ENCODE measurements around the gene AP5Z1. TPM values are rescaled to one million over a fixed set of nuclear protein-coding genes. Genes with fewer than 3 reads are reported as not detected.

The AP5Z1 gene
- total and polyA plus RNA-seq, 2 experiments from 2014 or later = 31.2 to 44.5 TPM

DNA sequence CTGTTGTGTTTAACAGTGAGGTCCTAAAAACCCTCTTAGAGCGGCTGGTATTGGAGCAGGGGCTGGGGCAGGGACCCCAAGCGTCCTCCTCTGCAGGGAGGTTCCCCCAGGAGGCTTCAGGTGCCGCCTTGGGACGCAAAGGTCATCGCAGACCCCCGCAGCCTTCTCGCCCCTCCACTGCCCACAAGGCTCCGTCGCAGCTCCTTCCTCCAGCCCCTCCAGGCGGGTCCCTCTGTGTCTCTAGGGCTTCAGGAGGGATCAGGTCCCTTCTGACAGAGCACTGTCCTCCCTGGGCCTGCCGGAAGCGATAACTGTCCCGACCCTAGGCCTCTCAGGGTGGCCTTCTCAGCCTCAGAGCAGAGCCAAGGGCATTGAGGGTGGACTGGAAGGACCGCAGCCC is 26.1 kb upstream of the AP5Z1 start:
- Histone ChIP-seq H2AFZ (no peak overlapping the region), H3K79me2 (ENCODE audit: insufficient read depth) (peaks cover 82% of the 10 kb centered on the region), H3K4me3 (no peak overlapping the region), H3K9me2 (ENCODE audit: insufficient read depth) (no peaks in the 10 kb centered on the region), H3K4me1 (ENCODE audit: insufficient read depth) (peaks cover 14% of the 10 kb centered on the region), H3K27ac (no peak overlapping the region), H4K20me1 (ENCODE audit: insufficient read depth) (no peaks in the 10 kb centered on the region), H3K9ac (no peak overlapping the region), H3F3A (ENCODE audit: insufficient read depth) (peaks cover 34% of the 10 kb centered on the region), H3K36me3 (ENCODE audit: low read depth) (peaks cover 8% of the 10 kb centered on the region; the same call in 1 of the 2 replicates), H3K9me3 (ENCODE audit: low read depth) (no peaks in the 10 kb centered on the region), H3K4me2 (ENCODE audit: unreplicated experiment) (no peak overlapping the region), H3K27me3 (replicated peaks; ENCODE audit: insufficient read depth) (no peaks in the 10 kb centered on the region)
- in situ Hi-C loops (cut with MboI) = no loop called here
- TF ChIP-seq EZH2 (IDR thresholded peaks at IDR 0.05; ENCODE audit: insufficient read depth, poor library complexity, severe bottlenecking) (no peak), EZH2phosphoT487 (IDR thresholded peaks at IDR 0.05; ENCODE audit: insufficient read depth, low read depth) (no peak)
- WGBS, 2 experiments (ENCODE audit: low coverage in 1 of 2, low lambda C conversion rate in 2 of 2, missing lambda C conversion rate in 2 of 2) = 94 to 98% methylated on average over 14 of the region's 14 CpGs
- no peak for DNase-seq

DNA sequence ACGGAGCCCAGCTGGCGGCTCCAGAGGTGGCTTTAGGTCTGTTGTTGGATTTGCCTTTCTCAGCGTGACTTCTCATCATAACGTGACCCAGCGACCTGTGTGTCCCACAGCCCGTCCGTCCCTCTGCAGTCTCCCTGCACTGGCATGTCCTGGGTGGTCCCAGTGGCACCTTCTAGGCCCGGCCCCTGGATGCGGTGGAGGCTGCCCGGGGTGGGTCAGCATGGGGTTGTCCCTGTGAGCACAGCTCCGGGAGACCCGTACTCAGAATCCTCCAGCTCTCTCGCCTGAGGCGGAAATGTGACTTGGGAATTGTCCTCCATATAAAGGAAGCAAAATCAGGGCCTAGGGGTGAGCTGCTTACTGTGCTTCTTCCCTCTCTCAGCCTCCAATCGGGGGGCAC is 25.6 kb upstream of the AP5Z1 start:
- no peaks in the 10 kb centered on the region for H3K9me3 ChIP-seq (ENCODE audit: low read depth)
- peaks cover 31% of the 10 kb centered on the region for H3F3A ChIP-seq (ENCODE audit: insufficient read depth)
- no peaks in the 10 kb centered on the region for H4K20me1 ChIP-seq (ENCODE audit: insufficient read depth)
- H3K9me2 ChIP-seq (ENCODE audit: insufficient read depth) = no peaks in the 10 kb centered on the region
- no peak overlapping the region for H3K27ac ChIP-seq
- in situ Hi-C loops (cut with MboI) = no loop called here
- H2AFZ ChIP-seq = no peak overlapping the region
- no peak overlapping the region for H3K4me2 ChIP-seq (ENCODE audit: unreplicated experiment)
- no peak overlapping the region for H3K4me3 ChIP-seq
- H3K4me1 ChIP-seq (ENCODE audit: insufficient read depth) = peaks cover 10% of the 10 kb centered on the region
- peaks cover 85% of the 10 kb centered on the region for H3K79me2 ChIP-seq (ENCODE audit: insufficient read depth)
- peaks cover 8% of the 10 kb centered on the region; the same call in 1 of the 2 replicates for H3K36me3 ChIP-seq (ENCODE audit: low read depth)
- 90 to 94% methylated on average over 15 of the region's 15 CpGs for WGBS, 2 experiments (ENCODE audit: low coverage in 1 of 2, low lambda C conversion rate in 2 of 2, missing lambda C conversion rate in 2 of 2)
- no peak for DNase-seq
- TF ChIP-seq EZH2phosphoT487 (IDR thresholded peaks at IDR 0.05; ENCODE audit: insufficient read depth, low read depth) (no peak), EZH2 (IDR thresholded peaks at IDR 0.05; ENCODE audit: insufficient read depth, poor library complexity, severe bottlenecking) (no peak)
- no peaks in the 10 kb centered on the region for H3K27me3 ChIP-seq (replicated peaks; ENCODE audit: insufficient read depth)
- no peak overlapping the region for H3K9ac ChIP-seq

DNA sequence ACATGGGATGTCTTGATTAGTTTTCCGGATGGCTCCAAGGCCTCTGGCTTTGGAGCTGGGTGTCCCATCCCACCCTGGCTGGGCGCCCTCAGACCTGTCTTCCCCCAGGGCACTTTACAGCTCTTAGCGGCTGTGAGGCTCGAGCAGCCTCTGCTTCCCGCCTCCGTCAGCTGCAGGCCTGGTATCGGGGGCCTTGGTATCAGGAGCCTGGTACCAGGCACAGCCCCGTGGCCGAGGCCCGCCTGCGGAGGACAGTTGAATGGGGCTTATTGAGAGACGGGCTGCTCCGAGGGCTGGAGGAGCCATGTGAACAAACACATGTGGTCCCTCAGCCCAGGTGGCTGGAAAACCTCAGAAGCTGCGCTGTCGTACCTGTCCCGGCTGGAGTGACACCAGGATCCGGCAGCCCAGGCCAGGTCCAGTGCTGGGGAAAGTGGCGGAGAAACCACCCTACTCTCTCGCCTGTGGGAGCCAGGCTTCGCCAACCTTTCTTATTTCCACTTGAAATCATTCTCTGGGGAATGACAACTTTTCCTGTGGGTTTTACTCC is 23.9 kb upstream of the AP5Z1 start:
- DNase-seq = no peak
- Histone ChIP-seq H4K20me1 (ENCODE audit: insufficient read depth) (no peaks in the 10 kb centered on the region), H3K27me3 (replicated peaks; ENCODE audit: insufficient read depth) (no peaks in the 10 kb centered on the region), H3K9me3 (ENCODE audit: low read depth) (no peaks in the 10 kb centered on the region), H3K79me2 (ENCODE audit: insufficient read depth) (peaks cover 97% of the 10 kb centered on the region), H3F3A (ENCODE audit: insufficient read depth) (peaks cover 19% of the 10 kb centered on the region), H2AFZ (no peak overlapping the region), H3K9ac (no peak overlapping the region), H3K4me1 (ENCODE audit: insufficient read depth) (peaks cover 3% of the 10 kb centered on the region; the same call in 1 of the 2 replicates), H3K4me3 (no peak overlapping the region), H3K36me3 (ENCODE audit: low read depth) (peaks cover 16% of the 10 kb centered on the region; the same call in 1 of the 2 replicates), H3K4me2 (ENCODE audit: unreplicated experiment) (no peak overlapping the region), H3K9me2 (ENCODE audit: insufficient read depth) (no peaks in the 10 kb centered on the region), H3K27ac (no peak overlapping the region)
- no peak for TF ChIP-seq EZH2phosphoT487 (IDR thresholded peaks at IDR 0.05; ENCODE audit: insufficient read depth, low read depth)
- TF ChIP-seq EZH2 (IDR thresholded peaks at IDR 0.05; ENCODE audit: insufficient read depth, poor library complexity, severe bottlenecking) = no peak
- 91 to 92% methylated on average over 17 to 20 of the region's 20 CpGs for WGBS, 2 experiments (ENCODE audit: low coverage in 1 of 2, low lambda C conversion rate in 2 of 2, missing lambda C conversion rate in 2 of 2)
- in situ Hi-C loops (cut with MboI) = no loop called here

GRCh38 chr7:4753598-4754432 is 21.6 kb upstream of the AP5Z1 start:
- no peaks in the 10 kb centered on the region for H4K20me1 ChIP-seq (ENCODE audit: insufficient read depth)
- no peak overlapping the region for H3K9ac ChIP-seq
- peaks cover 29% of the 10 kb centered on the region; the same call in 1 of the 2 replicates for H3K36me3 ChIP-seq (ENCODE audit: low read depth)
- no peaks in the 10 kb centered on the region for H3K9me2 ChIP-seq (ENCODE audit: insufficient read depth)
- no peaks in the 10 kb centered on the region for H3K4me1 ChIP-seq (ENCODE audit: insufficient read depth)
- peak; percentile 66 for DNase-seq
- in situ Hi-C loops (cut with MboI) = no loop called here
- no peaks in the 10 kb centered on the region for H3F3A ChIP-seq (ENCODE audit: insufficient read depth)
- H3K9me3 ChIP-seq (ENCODE audit: low read depth) = no peaks in the 10 kb centered on the region
- no peak overlapping the region for H3K4me2 ChIP-seq (ENCODE audit: unreplicated experiment)
- peaks cover 74% of the 10 kb centered on the region for H3K79me2 ChIP-seq (ENCODE audit: insufficient read depth)
- no peak for TF ChIP-seq EZH2phosphoT487 (IDR thresholded peaks at IDR 0.05; ENCODE audit: insufficient read depth, low read depth)
- no peak for TF ChIP-seq EZH2 (IDR thresholded peaks at IDR 0.05; ENCODE audit: insufficient read depth, poor library complexity, severe bottlenecking)
- no peak overlapping the region for H2AFZ ChIP-seq
- H3K27me3 ChIP-seq (replicated peaks; ENCODE audit: insufficient read depth) = no peaks in the 10 kb centered on the region
- H3K4me3 ChIP-seq = no peak overlapping the region
- WGBS, 2 experiments (ENCODE audit: low coverage in 1 of 2, low lambda C conversion rate in 2 of 2, missing lambda C conversion rate in 2 of 2) = 56 to 57% methylated on average over 31 of the region's 31 CpGs
- H3K27ac ChIP-seq = no peak overlapping the region

Data from GM23248 (cell line).